ENCODE measurements around the gene C1QTNF8.

DNA sequence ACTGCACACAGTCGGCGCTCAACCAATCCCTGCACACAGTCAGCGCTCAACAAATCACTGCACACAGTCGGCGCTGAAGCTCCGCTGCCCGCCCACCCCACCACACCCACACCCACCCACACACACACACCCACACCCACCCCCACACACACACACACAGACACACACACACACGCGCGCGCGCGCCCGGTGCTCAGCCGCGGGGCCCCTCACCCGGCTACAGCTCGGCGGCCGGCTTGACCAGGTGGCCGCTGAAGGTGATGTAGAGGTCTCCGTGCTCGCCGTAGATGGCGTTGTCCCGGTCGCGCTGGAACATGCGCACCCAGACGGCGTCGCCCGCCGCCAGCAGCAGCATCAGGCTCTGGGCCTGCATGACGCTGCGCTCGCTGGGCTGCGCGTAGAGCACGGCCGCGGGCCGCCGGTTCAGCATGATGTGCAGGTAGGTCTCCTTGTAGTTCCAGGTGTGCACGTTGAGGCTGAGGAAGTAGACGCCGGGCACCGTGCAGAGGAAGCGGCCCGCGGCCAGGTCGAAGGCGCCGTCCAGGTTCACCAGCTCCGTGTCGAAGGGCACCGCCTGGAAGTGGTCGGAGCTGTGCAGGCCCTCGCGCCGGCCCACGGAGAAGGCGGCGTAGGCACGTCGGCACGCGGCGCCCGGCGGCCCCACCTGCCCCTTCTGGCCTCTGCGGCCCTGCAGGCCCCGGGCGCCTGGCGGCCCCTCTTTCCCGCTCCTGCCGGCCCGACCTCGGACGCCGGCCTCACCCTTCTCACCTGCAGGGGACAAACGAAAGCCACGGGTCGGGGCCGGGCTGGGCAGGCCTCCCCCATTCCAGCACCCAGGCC, 2.5 kb downstream of the C1QTNF8 start:
- TF ChIP-seq, protein P1, sequence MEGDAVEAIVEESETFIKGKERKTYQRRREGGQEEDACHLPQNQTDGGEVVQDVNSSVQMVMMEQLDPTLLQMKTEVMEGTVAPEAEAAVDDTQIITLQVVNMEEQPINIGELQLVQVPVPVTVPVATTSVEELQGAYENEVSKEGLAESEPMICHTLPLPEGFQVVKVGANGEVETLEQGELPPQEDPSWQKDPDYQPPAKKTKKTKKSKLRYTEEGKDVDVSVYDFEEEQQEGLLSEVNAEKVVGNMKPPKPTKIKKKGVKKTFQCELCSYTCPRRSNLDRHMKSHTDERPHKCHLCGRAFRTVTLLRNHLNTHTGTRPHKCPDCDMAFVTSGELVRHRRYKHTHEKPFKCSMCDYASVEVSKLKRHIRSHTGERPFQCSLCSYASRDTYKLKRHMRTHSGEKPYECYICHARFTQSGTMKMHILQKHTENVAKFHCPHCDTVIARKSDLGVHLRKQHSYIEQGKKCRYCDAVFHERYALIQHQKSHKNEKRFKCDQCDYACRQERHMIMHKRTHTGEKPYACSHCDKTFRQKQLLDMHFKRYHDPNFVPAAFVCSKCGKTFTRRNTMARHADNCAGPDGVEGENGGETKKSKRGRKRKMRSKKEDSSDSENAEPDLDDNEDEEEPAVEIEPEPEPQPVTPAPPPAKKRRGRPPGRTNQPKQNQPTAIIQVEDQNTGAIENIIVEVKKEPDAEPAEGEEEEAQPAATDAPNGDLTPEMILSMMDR (IDR thresholded peaks at IDR 0.05) = no peak
- no peak for TF ChIP-seq EZH2 (IDR thresholded peaks at IDR 0.05; ENCODE audit: borderline replicate concordance, insufficient read depth, low read depth, low read length, poor library complexity, severe bottlenecking)

Measured in B cell (primary cell).